Measurements from ENCODE around the gene ANAPC7. TPM values are rescaled to one million over a fixed set of nuclear protein-coding genes. Genes with fewer than 3 reads are reported as not detected.
"Not testable (repeated sequence)": the region's sequence is repeated elsewhere in the genome, so short reads cannot be mapped to it uniquely, and the experiment has no call there.

The ANAPC7 gene
- total and polyA plus RNA-seq, 4 donors, result 52.1 to 117 (median 73.7) TPM

GRCh38 chr12:110379197-110379596, 24.3 kb downstream of the ANAPC7 start:
- WGBS (ENCODE audit: insufficient coverage), result 100% methylated on average over 1 of the region's 3 CpGs
- DNase-seq (ENCODE audit: low read depth in 4 of 6, low spot score in 6 of 6), result no peak
- no peaks in the 10 kb centered on the region for H3K27me3 ChIP-seq (ENCODE audit: control insufficient read depth, insufficient read depth, low read length)
- H3K36me3 ChIP-seq (ENCODE audit: control insufficient read depth, insufficient read depth, low read length), result peaks cover 71% of the 10 kb centered on the region
- H3K4me1 ChIP-seq (ENCODE audit: control insufficient read depth, insufficient read depth, low read length), result no peaks in the 10 kb centered on the region
- no peak overlapping the region for H3K27ac ChIP-seq (ENCODE audit: low read depth, low read length)
- H3K9me3 ChIP-seq (ENCODE audit: control insufficient read depth, insufficient read depth, low read length), result no peaks in the 10 kb centered on the region
- H3K4me3 ChIP-seq (ENCODE audit: low read depth, low read length), result no peak overlapping the region

GRCh38 chr12:110378131-110378790, 25.2 kb downstream of the ANAPC7 start:
- H3K4me1 ChIP-seq (ENCODE audit: control insufficient read depth, insufficient read depth, low read length); H3K27me3 ChIP-seq (ENCODE audit: control insufficient read depth, insufficient read depth, low read length); DNase-seq (ENCODE audit: low read depth in 4 of 6, low spot score in 6 of 6); H3K9me3 ChIP-seq (ENCODE audit: control insufficient read depth, insufficient read depth, low read length); H3K27ac ChIP-seq (ENCODE audit: low read depth, low read length); H3K4me3 ChIP-seq (ENCODE audit: low read depth, low read length): not testable (repeated sequence)
- WGBS (ENCODE audit: insufficient coverage), result 87% methylated on average over 12 of the region's 17 CpGs
- H3K36me3 ChIP-seq (ENCODE audit: control insufficient read depth, insufficient read depth, low read length), result peaks cover 68% of the 10 kb centered on the region

DNA sequence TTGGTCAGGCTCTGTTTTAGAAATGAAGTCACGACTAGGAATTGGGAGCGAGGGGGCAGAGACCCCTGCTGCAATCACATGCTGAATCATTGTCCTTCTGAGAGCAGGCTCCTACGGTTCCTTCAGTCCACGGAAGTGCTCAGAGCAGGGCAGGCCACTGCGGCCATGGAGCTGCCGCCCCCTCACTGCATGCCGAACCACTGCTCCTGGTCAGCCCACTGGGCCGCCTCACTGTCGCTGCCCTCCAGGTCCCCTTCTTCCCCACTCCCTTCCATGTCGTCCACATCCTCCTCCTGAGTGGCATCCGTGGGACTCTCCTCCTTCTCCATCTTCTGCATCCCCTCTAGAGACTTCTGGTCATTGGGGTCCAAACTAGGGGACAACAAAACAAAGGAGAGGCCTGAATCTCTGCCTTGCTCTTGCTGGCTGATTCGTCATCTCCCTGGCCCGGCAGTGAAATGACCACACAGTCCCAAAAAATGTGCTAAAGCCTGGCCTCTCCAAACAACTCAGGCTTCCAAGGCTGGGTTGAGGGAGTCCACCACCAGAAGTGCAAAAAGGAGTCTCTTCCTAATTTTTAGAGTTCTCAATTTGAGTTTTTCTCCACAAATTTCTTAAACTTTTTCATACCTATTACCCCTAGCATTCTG, 29.4 kb downstream of the ANAPC7 start:
- whole genome bisulfite sequencing (ENCODE audit: insufficient coverage), result 91% methylated on average over 12 of the region's 13 CpGs
- DNase-seq (ENCODE audit: low read depth in 4 of 6, low spot score in 6 of 6), result no peak
- Histone ChIP-seq H3K4me1 (ENCODE audit: control insufficient read depth, insufficient read depth, low read length) (no peaks in the 10 kb centered on the region), H3K9me3 (ENCODE audit: control insufficient read depth, insufficient read depth, low read length) (no peaks in the 10 kb centered on the region), H3K27me3 (ENCODE audit: control insufficient read depth, insufficient read depth, low read length) (no peaks in the 10 kb centered on the region), H3K36me3 (ENCODE audit: control insufficient read depth, insufficient read depth, low read length) (peaks cover 65% of the 10 kb centered on the region), H3K27ac (ENCODE audit: low read depth, low read length) (no peak overlapping the region), H3K4me3 (ENCODE audit: low read depth, low read length) (no peak overlapping the region)

DNA sequence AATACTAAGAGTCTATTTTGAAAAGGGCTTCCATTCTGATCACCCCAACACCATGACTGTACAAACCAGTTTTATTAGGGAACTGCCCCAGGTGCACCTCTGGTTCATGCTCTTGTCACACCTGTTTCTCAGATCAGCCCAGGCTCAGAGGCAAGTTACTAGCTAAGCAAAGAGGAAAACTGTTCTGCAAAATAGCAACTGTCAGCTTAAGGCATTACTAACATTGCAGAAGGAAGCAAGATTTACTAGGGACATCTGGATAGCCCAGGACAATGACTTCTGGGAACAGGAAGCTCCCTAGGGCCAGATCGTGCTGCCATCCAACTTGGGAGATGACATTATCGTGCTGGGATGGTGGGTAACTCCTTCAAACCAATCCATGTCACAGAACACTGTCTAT, 30.1 kb downstream of the ANAPC7 start:
- Histone ChIP-seq H3K4me3 (ENCODE audit: low read depth, low read length) (no peak overlapping the region), H3K4me1 (ENCODE audit: control insufficient read depth, insufficient read depth, low read length) (no peaks in the 10 kb centered on the region), H3K27me3 (ENCODE audit: control insufficient read depth, insufficient read depth, low read length) (no peaks in the 10 kb centered on the region), H3K36me3 (ENCODE audit: control insufficient read depth, insufficient read depth, low read length) (peaks cover 58% of the 10 kb centered on the region), H3K27ac (ENCODE audit: low read depth, low read length) (no peak overlapping the region), H3K9me3 (ENCODE audit: control insufficient read depth, insufficient read depth, low read length) (no peaks in the 10 kb centered on the region)
- WGBS (ENCODE audit: insufficient coverage), result 80% methylated on average over 1 of the region's 2 CpGs
- no peak for DNase-seq (ENCODE audit: low read depth in 4 of 6, low spot score in 6 of 6)

DNA sequence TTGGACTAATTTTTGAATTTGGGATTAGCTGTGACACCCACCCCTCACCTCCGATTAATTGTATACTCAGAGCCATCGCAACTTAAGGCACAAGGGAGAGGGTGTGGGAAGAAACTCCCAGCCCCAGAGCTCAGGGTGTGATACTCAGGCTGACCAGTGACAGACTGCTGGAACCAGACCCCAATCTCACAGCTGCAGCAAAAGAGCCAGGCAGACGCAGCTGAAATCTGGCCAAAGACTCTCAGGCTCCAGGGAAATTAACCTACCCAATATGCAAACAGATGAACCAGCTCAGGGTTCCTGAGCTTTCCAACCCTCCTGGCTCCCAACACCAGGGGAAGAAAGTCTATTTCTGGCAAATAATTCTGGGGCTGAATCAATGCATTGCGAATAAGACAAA, 30.5 kb downstream of the ANAPC7 start:
- H3K4me3 ChIP-seq (ENCODE audit: low read depth, low read length), result no peak overlapping the region
- no peaks in the 10 kb centered on the region for H3K4me1 ChIP-seq (ENCODE audit: control insufficient read depth, insufficient read depth, low read length)
- H3K36me3 ChIP-seq (ENCODE audit: control insufficient read depth, insufficient read depth, low read length), result peaks cover 55% of the 10 kb centered on the region
- 20% methylated on average over 1 of the region's 4 CpGs for WGBS (ENCODE audit: insufficient coverage)
- no peak for DNase-seq (ENCODE audit: low read depth in 4 of 6, low spot score in 6 of 6)
- no peak overlapping the region for H3K27ac ChIP-seq (ENCODE audit: low read depth, low read length)
- H3K9me3 ChIP-seq (ENCODE audit: control insufficient read depth, insufficient read depth, low read length), result no peaks in the 10 kb centered on the region
- H3K27me3 ChIP-seq (ENCODE audit: control insufficient read depth, insufficient read depth, low read length), result no peaks in the 10 kb centered on the region

- Histone ChIP-seq H3K36me3 (ENCODE audit: control insufficient read depth, insufficient read depth, low read length) (peaks cover 53% of the 10 kb centered on the region), H3K27ac (ENCODE audit: low read depth, low read length) (no peak overlapping the region), H3K9me3 (ENCODE audit: control insufficient read depth, insufficient read depth, low read length) (no peaks in the 10 kb centered on the region), H3K4me1 (ENCODE audit: control insufficient read depth, insufficient read depth, low read length) (peaks cover 6% of the 10 kb centered on the region), H3K27me3 (ENCODE audit: control insufficient read depth, insufficient read depth, low read length) (no peaks in the 10 kb centered on the region), H3K4me3 (ENCODE audit: low read depth, low read length) (no peak overlapping the region)
- DNase-seq (ENCODE audit: low read depth in 4 of 6, low spot score in 6 of 6), result no peak
- 82% methylated on average over 7 of the region's 7 CpGs for WGBS (ENCODE audit: insufficient coverage)
Observed at GRCh38 chr12:110372056-110372425, 31.5 kb downstream of the ANAPC7 start.

DNA sequence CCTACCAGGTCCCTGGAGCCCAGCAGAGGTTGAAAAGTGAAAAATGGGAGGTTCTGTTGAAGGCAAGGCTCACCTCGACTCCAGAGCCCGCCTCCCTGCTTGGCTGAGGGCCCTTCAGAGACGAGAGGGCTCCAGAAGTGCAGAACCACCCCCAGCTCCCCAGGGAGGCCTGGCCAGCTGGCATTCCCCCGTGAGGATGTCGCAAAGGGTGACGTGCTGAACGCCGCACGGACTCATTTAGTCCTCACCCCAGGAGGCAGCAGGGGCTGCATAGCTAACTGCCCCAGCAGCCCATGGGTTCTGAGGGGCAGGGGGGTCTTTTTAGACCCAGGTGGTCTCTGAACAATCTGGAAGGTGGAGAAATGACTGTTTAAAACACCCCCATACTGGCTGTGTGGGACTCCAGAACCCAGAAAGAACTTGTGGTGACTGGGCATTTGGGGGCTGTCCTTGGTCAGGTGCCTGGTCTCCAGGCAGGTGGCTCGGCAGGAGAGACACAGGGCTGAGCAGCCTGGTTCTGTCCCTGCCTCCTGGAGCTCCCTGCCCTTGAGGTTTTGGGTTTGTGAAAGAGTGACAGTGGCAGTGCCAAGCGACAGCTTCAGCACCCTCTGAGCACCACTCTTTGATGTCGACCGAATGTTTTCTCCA, 32.0 kb downstream of the ANAPC7 start:
- peaks cover 50% of the 10 kb centered on the region for H3K36me3 ChIP-seq (ENCODE audit: control insufficient read depth, insufficient read depth, low read length)
- DNase-seq (ENCODE audit: low read depth in 4 of 6, low spot score in 6 of 6), result no peak

DNA sequence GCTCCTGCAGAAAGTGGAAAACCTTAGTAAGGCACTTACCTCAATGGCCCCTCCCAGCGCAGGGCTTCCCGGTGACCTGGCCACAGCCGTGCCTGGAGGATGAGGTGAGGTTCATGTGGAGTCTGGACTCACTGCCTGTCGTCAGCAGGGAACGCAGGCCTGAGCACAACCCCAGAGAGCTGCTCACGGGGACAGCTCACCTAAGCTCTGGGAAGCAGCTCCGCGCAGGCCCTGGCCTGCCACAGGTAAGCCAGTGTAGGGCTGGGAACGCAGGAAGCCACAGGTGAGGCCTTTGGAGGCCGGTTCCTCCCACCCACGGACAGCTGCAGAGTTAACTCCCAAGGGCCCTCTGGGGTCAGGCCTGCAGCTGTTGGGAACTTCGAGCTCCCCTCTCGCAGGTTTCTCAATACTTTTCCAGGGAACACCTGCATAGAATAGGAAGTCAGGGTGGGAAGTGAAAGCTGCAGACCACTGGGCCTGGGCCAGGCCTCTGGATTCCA, 32.7 kb downstream of the ANAPC7 start:
- WGBS (ENCODE audit: insufficient coverage), result 87% methylated on average over 11 of the region's 13 CpGs
- Histone ChIP-seq H3K27ac (ENCODE audit: low read depth, low read length) (no peak overlapping the region), H3K27me3 (ENCODE audit: control insufficient read depth, insufficient read depth, low read length) (no peaks in the 10 kb centered on the region), H3K4me1 (ENCODE audit: control insufficient read depth, insufficient read depth, low read length) (peaks cover 16% of the 10 kb centered on the region), H3K9me3 (ENCODE audit: control insufficient read depth, insufficient read depth, low read length) (no peaks in the 10 kb centered on the region), H3K36me3 (ENCODE audit: control insufficient read depth, insufficient read depth, low read length) (peaks cover 45% of the 10 kb centered on the region), H3K4me3 (ENCODE audit: low read depth, low read length) (no peak overlapping the region)
- no peak for DNase-seq (ENCODE audit: low read depth in 4 of 6, low spot score in 6 of 6)

More for the DNA sequence above, 32.0 kb downstream of the ANAPC7 start:
- WGBS (ENCODE audit: insufficient coverage), result 70% methylated on average over 10 of the region's 13 CpGs
- no peaks in the 10 kb centered on the region for H3K9me3 ChIP-seq (ENCODE audit: control insufficient read depth, insufficient read depth, low read length)
- H3K27ac ChIP-seq (ENCODE audit: low read depth, low read length), result no peak overlapping the region
- H3K27me3 ChIP-seq (ENCODE audit: control insufficient read depth, insufficient read depth, low read length), result no peaks in the 10 kb centered on the region
- H3K4me1 ChIP-seq (ENCODE audit: control insufficient read depth, insufficient read depth, low read length), result peaks cover 11% of the 10 kb centered on the region
- H3K4me3 ChIP-seq (ENCODE audit: low read depth, low read length), result no peak overlapping the region

DNA sequence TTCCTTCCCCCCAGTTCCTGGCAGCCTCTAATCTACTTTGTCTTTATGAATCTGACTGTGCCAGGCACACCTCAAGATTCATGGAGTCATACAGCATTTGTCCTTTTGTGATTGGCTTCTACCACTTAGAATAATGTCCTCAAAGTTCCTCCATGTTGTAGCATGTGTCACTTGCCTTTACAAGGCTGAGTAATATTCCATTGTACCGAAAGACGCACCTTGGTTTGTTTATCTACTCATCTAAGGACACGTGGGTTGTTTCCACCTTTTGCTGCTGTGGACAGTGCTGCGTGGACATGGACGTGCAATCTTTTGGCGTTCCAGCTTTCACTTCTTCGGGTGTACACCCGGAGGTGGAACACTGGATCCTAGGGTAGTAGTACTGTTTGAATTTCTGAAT, 33.5 kb downstream of the ANAPC7 start:
- no peak overlapping the region for H3K27ac ChIP-seq (ENCODE audit: low read depth, low read length)
- peaks cover 41% of the 10 kb centered on the region for H3K36me3 ChIP-seq (ENCODE audit: control insufficient read depth, insufficient read depth, low read length)
- DNase-seq (ENCODE audit: low read depth in 4 of 6, low spot score in 6 of 6), result no peak
- H3K4me1 ChIP-seq (ENCODE audit: control insufficient read depth, insufficient read depth, low read length), result peaks cover 19% of the 10 kb centered on the region
- no peaks in the 10 kb centered on the region for H3K27me3 ChIP-seq (ENCODE audit: control insufficient read depth, insufficient read depth, low read length)
- H3K9me3 ChIP-seq (ENCODE audit: control insufficient read depth, insufficient read depth, low read length), result no peaks in the 10 kb centered on the region
- WGBS (ENCODE audit: insufficient coverage), result 100% methylated on average over 8 of the region's 8 CpGs
- H3K4me3 ChIP-seq (ENCODE audit: low read depth, low read length), result no peak overlapping the region

Measured in spinal cord (tissue), 10 donors.